ENCODE data around the gene ATXN1.
"Not testable (repeated sequence)": the region's sequence is repeated elsewhere in the genome, so short reads cannot be mapped to it uniquely, and the experiment has no call there.

ATXN1 gene

GRCh38 chr6:16277101-16277981 is 483.9 kb downstream of the ATXN1 start:
- DNase-seq (ENCODE audit: low read depth in 2 of 2): no peak

GRCh38 chr6:16274885-16275589 is 486.2 kb downstream of the ATXN1 start:
- DNase-seq (ENCODE audit: low read depth in 2 of 2): no peak

- no peak for DNase-seq (ENCODE audit: low read depth in 2 of 2)
Measured at GRCh38 chr6:16274483-16274882, 486.8 kb downstream of the ATXN1 start.

- DNase-seq (ENCODE audit: low read depth in 2 of 2): no peak
Measured at GRCh38 chr6:16273256-16273655, 488.0 kb downstream of the ATXN1 start.

- no peak for DNase-seq (ENCODE audit: low read depth in 2 of 2)
Measured at GRCh38 chr6:16272201-16272600, 489.1 kb downstream of the ATXN1 start.

GRCh38 chr6:16271428-16271827 is 489.8 kb downstream of the ATXN1 start:
- no peak for DNase-seq (ENCODE audit: low read depth in 2 of 2)

GRCh38 chr6:16270178-16270794 is 491.0 kb downstream of the ATXN1 start:
- DNase-seq (ENCODE audit: low read depth in 2 of 2): no peak

- not testable (repeated sequence) for DNase-seq (ENCODE audit: low read depth in 2 of 2)
Measured at GRCh38 chr6:16269442-16270070, 491.7 kb downstream of the ATXN1 start.

GRCh38 chr6:16267428-16268263 is 493.6 kb downstream of the ATXN1 start:
- no peak for DNase-seq (ENCODE audit: low read depth in 2 of 2)

GRCh38 chr6:16265351-16266341 is 495.6 kb downstream of the ATXN1 start:
- DNase-seq (ENCODE audit: low read depth in 2 of 2): no peak

- DNase-seq (ENCODE audit: low read depth in 2 of 2): no peak
Measured at GRCh38 chr6:16264785-16265184, 496.5 kb downstream of the ATXN1 start.

- not testable (repeated sequence) for DNase-seq (ENCODE audit: low read depth in 2 of 2)
Measured at GRCh38 chr6:16263464-16264099, 497.7 kb downstream of the ATXN1 start.

GRCh38 chr6:16262773-16263172 is 498.5 kb downstream of the ATXN1 start:
- not testable (repeated sequence) for DNase-seq (ENCODE audit: low read depth in 2 of 2)

- DNase-seq (ENCODE audit: low read depth in 2 of 2): not testable (repeated sequence)
Measured at GRCh38 chr6:16260602-16261001, 500.7 kb downstream of the ATXN1 start.

- not testable (repeated sequence) for DNase-seq (ENCODE audit: low read depth in 2 of 2)
Measured at GRCh38 chr6:16259604-16260003, 501.7 kb downstream of the ATXN1 start.

GRCh38 chr6:16258709-16259075 is 502.6 kb downstream of the ATXN1 start:
- DNase-seq (ENCODE audit: low read depth in 2 of 2): no peak

- no peak for DNase-seq (ENCODE audit: low read depth in 2 of 2)
Measured at GRCh38 chr6:16257999-16258708, 503.1 kb downstream of the ATXN1 start.

- no peak for DNase-seq (ENCODE audit: low read depth in 2 of 2)
Measured at GRCh38 chr6:16256781-16257180, 504.5 kb downstream of the ATXN1 start.

GRCh38 chr6:16254535-16254934 is 506.7 kb downstream of the ATXN1 start:
- no peak for DNase-seq (ENCODE audit: low read depth in 2 of 2)
